Measurements from ENCODE around the gene ATRN.

DNA sequence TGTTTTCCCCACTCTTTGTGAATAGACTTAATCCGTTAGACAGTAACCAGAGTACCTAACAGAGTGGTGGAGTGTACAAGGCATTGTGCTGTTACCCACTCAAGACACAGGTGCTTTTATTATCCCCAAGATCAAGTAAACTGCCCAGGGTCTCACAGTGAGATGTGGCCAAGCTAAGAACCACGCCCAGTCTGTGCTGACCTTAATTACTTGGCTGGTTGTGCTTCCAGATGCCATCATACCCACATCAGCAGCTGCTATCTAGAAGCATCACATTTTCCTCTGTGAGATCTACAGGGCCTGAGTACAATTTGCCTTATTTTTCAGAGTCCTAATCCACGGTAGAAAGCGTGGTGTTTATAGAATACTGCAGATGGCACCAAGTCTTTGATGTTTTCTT lies 122.1 kb downstream of the ATRN start:
- TF ChIP-seq, protein P1, sequence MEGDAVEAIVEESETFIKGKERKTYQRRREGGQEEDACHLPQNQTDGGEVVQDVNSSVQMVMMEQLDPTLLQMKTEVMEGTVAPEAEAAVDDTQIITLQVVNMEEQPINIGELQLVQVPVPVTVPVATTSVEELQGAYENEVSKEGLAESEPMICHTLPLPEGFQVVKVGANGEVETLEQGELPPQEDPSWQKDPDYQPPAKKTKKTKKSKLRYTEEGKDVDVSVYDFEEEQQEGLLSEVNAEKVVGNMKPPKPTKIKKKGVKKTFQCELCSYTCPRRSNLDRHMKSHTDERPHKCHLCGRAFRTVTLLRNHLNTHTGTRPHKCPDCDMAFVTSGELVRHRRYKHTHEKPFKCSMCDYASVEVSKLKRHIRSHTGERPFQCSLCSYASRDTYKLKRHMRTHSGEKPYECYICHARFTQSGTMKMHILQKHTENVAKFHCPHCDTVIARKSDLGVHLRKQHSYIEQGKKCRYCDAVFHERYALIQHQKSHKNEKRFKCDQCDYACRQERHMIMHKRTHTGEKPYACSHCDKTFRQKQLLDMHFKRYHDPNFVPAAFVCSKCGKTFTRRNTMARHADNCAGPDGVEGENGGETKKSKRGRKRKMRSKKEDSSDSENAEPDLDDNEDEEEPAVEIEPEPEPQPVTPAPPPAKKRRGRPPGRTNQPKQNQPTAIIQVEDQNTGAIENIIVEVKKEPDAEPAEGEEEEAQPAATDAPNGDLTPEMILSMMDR (conservative IDR thresholded peaks at IDR 0.05 in 1 of 2, IDR thresholded peaks at IDR 0.05 in 1 of 2; ENCODE audit: extremely low read depth in 1 of 2, insufficient read depth in 1 of 2, low read depth in 1 of 2, low read length in 2 of 2) = no peak
- no peak for TF ChIP-seq EZH2 (IDR thresholded peaks at IDR 0.05; ENCODE audit: borderline replicate concordance, low read length)
